ENCODE results near the gene PTPRE.

PTPRE gene

GRCh38 chr10:127888521-127889312 is 18.2 kb upstream of the PTPRE start:
- Histone ChIP-seq H3K4me1 (ENCODE audit: control insufficient read depth, low read length) (no peaks in the 10 kb centered on the region), H3K4me3 (ENCODE audit: low read length) (no peak overlapping the region), H3K27me3 (ENCODE audit: control insufficient read depth, low read length) (no peaks in the 10 kb centered on the region), H4K20me1 (ENCODE audit: control insufficient read depth, insufficient read depth, low read depth, low read length) (no peaks in the 10 kb centered on the region), H3K27ac (ENCODE audit: low read depth, low read length) (no peak overlapping the region), H3K4me2 (ENCODE audit: low read length) (no peak overlapping the region), H3K79me2 (ENCODE audit: control insufficient read depth, low read length) (no peaks in the 10 kb centered on the region), H3K9me3 (ENCODE audit: control insufficient read depth, insufficient read depth, low read length) (no peaks in the 10 kb centered on the region), H3K9me2 (replicated peaks; ENCODE audit: control insufficient read depth, low read length) (no peaks in the 10 kb centered on the region), H3K36me3 (ENCODE audit: control insufficient read depth, low read length) (no peaks in the 10 kb centered on the region), H3F3A (ENCODE audit: control insufficient read depth, insufficient read depth) (no peaks in the 10 kb centered on the region)
- no peak for TF ChIP-seq EZH2phosphoT487 (IDR thresholded peaks at IDR 0.05; ENCODE audit: borderline replicate concordance, low read length)
- TF ChIP-seq, protein P1, sequence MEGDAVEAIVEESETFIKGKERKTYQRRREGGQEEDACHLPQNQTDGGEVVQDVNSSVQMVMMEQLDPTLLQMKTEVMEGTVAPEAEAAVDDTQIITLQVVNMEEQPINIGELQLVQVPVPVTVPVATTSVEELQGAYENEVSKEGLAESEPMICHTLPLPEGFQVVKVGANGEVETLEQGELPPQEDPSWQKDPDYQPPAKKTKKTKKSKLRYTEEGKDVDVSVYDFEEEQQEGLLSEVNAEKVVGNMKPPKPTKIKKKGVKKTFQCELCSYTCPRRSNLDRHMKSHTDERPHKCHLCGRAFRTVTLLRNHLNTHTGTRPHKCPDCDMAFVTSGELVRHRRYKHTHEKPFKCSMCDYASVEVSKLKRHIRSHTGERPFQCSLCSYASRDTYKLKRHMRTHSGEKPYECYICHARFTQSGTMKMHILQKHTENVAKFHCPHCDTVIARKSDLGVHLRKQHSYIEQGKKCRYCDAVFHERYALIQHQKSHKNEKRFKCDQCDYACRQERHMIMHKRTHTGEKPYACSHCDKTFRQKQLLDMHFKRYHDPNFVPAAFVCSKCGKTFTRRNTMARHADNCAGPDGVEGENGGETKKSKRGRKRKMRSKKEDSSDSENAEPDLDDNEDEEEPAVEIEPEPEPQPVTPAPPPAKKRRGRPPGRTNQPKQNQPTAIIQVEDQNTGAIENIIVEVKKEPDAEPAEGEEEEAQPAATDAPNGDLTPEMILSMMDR (IDR thresholded peaks at IDR 0.05; ENCODE audit: low read depth, low read length, poor library complexity, severe bottlenecking) = no peak

DNA sequence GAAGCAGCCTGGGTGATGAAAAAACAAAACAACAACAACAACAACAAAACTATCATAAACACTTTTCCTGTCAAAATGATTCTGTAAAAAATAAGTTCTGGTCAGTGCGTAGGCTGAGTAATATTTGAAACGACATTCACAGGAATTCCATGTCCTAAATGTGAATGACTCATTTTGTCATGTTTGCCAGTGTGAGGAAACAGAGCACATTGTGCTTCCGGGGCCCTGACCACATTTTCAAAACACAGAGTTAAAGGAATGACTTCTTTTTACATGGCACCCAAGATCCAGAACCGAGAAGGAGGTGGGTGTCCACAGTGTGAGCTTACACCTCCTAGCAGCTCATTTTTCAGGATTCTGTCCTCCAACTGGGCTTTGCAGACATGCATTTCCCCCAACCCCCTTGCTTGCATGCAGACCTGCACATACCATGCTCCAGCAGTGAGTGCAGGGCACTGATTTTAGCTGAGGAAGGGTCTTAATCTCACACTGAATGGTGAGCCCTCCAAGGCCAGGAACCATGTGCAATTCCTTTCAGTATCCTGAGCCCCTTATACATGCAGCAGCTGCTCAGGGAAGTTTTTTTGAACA is 17.2 kb upstream of the PTPRE start:
- H3K9me2 ChIP-seq (replicated peaks; ENCODE audit: control insufficient read depth, low read length) = no peaks in the 10 kb centered on the region
- no peaks in the 10 kb centered on the region for H3K9me3 ChIP-seq (ENCODE audit: control insufficient read depth, insufficient read depth, low read length)
- no peaks in the 10 kb centered on the region for H3K27me3 ChIP-seq (ENCODE audit: control insufficient read depth, low read length)
- H3K4me2 ChIP-seq (ENCODE audit: low read length) = no peak overlapping the region
- no peaks in the 10 kb centered on the region for H3K79me2 ChIP-seq (ENCODE audit: control insufficient read depth, low read length)
- TF ChIP-seq EZH2phosphoT487 (IDR thresholded peaks at IDR 0.05; ENCODE audit: borderline replicate concordance, low read length) = no peak
- TF ChIP-seq, protein P1 (IDR thresholded peaks at IDR 0.05; ENCODE audit: low read depth, low read length, poor library complexity, severe bottlenecking) = no peak
- H3K4me3 ChIP-seq (ENCODE audit: low read length) = no peak overlapping the region
- H3F3A ChIP-seq (ENCODE audit: control insufficient read depth, insufficient read depth) = no peaks in the 10 kb centered on the region
- no peak overlapping the region for H3K27ac ChIP-seq (ENCODE audit: low read depth, low read length)
- H3K36me3 ChIP-seq (ENCODE audit: control insufficient read depth, low read length) = no peaks in the 10 kb centered on the region
- no peaks in the 10 kb centered on the region for H3K4me1 ChIP-seq (ENCODE audit: control insufficient read depth, low read length)
- H4K20me1 ChIP-seq (ENCODE audit: control insufficient read depth, insufficient read depth, low read depth, low read length) = no peaks in the 10 kb centered on the region

DNA sequence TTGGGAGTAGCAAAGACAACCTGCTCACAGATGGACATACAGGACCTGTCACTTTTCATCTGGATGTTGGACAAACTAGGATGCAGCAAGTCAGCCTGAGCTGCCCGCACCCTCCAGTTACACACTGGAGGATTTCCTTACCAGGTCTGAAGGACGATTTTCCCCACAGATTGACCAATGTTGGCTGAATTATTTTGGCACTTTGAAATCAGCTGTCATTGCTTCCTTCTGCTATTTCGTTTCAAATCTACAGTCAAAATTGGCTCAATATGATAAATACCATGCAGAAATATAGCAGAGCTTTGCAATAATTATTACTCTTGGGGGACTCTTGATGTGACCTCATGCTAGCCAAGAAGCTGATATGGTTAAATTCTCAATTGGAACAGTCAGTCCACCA is 16.7 kb upstream of the PTPRE start:
- Histone ChIP-seq H3K9me2 (replicated peaks; ENCODE audit: control insufficient read depth, low read length) (no peaks in the 10 kb centered on the region), H3K4me2 (ENCODE audit: low read length) (no peak overlapping the region), H4K20me1 (ENCODE audit: control insufficient read depth, insufficient read depth, low read depth, low read length) (no peaks in the 10 kb centered on the region), H3K4me1 (ENCODE audit: control insufficient read depth, low read length) (no peaks in the 10 kb centered on the region), H3K79me2 (ENCODE audit: control insufficient read depth, low read length) (no peaks in the 10 kb centered on the region), H3K36me3 (ENCODE audit: control insufficient read depth, low read length) (no peaks in the 10 kb centered on the region), H3K4me3 (ENCODE audit: low read length) (no peak overlapping the region), H3F3A (ENCODE audit: control insufficient read depth, insufficient read depth) (no peaks in the 10 kb centered on the region), H3K27ac (ENCODE audit: low read depth, low read length) (no peak overlapping the region), H3K27me3 (ENCODE audit: control insufficient read depth, low read length) (no peaks in the 10 kb centered on the region), H3K9me3 (ENCODE audit: control insufficient read depth, insufficient read depth, low read length) (no peaks in the 10 kb centered on the region)
- TF ChIP-seq, protein P1 (IDR thresholded peaks at IDR 0.05; ENCODE audit: low read depth, low read length, poor library complexity, severe bottlenecking) = no peak
- no peak for TF ChIP-seq EZH2phosphoT487 (IDR thresholded peaks at IDR 0.05; ENCODE audit: borderline replicate concordance, low read length)
